HG03175 (cell line): Measurements from ENCODE around the gene TIGD4.

Source experiments
- ATAC-seq: cut with Tn5 transposase; IDR thresholded peaks from one replicate; pipeline ENCODE4 v1.9.1; 2021; ENCODE audit warnings: mild to moderate bottlenecking, moderate library complexity; ENCODE audit not compliant: unreplicated experiment

Gene TIGD4

DNA sequence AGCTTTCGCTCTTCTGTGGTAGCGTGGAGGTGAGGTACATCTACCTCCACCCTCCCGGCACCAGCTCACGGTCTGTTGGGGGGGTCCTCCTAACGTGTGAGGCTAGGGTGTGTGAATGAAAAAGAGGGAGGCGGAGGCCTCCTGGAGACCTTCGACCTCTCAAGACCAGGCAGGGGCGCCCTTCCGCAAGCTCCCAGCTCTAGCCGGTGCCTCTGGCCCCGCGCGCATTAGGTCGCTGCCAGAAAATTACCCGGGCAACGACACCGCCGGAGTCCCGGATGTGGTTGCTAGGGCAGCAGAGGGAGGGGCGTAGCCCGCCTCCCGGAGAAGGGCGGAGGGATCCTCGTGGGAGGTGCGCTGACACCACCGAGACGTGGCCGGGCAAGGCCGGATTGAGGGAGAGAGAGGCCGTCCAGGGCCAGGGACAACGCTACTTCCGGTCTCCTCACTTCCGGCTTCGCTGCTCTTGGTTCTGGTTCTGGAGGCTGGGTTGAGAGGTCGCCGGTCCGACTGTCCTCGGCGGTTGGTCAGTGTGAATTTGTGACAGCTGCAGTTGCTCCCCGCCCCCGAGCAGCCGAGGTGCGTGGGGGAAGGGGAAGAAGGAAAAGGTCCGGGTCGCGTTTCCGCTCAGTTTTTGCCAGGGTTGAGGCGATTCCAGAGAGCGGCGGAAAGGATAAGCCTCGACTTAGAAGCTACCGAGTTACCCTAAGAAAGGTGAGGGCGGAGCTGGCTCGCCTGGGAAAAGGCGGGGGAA is at the start of gene TIGD4, which contains the start of gene ARFIP1:
TSS of gene TIGD4 (minus strand) at position 218 of the 754 bp plus-strand sequence. CDS start 8,726 bp downstream, outside the sequence.
TSS of gene ARFIP1 (plus strand) at position 442 of the 754 bp plus-strand sequence. CDS start 49,680 bp downstream, outside the sequence.
- ATAC-seq, result peak; percentile 93

GRCh38 chr4:152828122-152828521 is 48.6 kb upstream of the TIGD4 start:
- no peak for ATAC-seq

- ATAC-seq, result no peak
Measured at GRCh38 chr4:152825336-152825735, 45.8 kb upstream of the TIGD4 start.

- no peak for ATAC-seq
Measured at GRCh38 chr4:152824561-152824960, 45.0 kb upstream of the TIGD4 start.

DNA sequence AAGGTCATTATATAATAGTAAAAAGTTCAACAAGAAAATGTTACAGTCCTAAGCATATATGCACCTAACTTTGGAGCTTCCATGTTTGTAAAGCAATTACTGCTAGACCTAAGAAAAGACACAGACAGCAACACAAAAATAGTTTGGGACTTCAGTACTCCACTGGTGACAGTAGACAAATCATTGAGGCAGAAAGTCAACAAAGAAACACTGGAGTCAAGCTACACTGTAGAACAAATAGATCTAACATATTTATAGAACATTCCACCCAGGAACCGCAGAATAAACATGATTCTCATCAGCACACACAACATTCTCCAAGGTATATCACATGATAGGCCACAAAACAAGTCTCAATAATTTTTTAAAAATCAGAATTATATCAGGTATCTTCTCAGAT is 42.8 kb upstream of the TIGD4 start:
- no peak for ATAC-seq

GRCh38 chr4:152820073-152820472 is 40.5 kb upstream of the TIGD4 start:
- ATAC-seq, result no peak

GRCh38 chr4:152819026-152819645 is 39.6 kb upstream of the TIGD4 start:
- no peak for ATAC-seq

DNA sequence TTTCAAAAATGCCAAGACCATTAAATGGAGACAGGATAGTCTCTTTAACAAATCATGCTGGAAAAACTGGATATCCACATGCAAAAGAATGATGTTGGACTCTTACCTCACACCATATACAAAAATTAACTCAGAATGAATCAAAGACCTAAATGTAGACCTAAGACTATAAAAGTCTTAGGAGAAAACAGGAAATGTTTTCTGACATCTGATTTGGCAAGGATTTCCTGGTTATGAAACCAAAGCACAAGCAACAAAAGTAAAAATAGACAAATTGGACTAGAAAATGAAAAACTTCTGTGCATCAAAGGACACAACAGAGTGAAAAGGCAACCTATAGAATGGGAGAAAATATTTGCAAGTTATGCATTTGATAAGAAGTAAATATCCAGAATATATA is 37.8 kb upstream of the TIGD4 start:
- no peak for ATAC-seq

- ATAC-seq, result no peak
Measured at GRCh38 chr4:152815078-152815477, 35.5 kb upstream of the TIGD4 start.

DNA sequence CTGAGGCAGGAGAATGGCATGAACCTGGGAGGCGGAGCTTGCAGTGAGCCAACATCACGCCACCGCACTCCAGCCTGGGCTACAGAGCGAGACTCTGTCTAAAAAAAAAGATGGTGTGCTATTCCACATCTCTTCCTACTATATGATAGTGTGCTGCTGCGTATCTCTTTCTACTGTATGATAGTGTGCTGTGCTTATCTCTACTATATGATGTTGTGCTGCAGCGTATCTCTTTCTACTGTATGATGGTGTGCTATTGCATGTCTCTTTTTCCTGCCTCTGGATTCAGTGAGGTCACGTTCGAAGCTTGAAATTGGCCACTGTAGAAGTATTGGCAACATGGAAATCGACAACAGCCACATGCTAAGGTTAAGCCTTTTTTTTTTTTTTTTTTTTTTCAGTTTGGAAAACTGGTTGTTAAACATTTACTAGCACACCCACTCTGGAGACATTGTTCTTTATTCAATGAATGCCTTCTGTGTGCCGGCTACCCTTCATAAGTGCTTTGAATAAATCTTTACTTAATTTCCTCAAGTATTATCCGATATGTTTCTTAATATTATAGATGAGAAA is 31.3 kb upstream of the TIGD4 start:
- ATAC-seq, result no peak

DNA sequence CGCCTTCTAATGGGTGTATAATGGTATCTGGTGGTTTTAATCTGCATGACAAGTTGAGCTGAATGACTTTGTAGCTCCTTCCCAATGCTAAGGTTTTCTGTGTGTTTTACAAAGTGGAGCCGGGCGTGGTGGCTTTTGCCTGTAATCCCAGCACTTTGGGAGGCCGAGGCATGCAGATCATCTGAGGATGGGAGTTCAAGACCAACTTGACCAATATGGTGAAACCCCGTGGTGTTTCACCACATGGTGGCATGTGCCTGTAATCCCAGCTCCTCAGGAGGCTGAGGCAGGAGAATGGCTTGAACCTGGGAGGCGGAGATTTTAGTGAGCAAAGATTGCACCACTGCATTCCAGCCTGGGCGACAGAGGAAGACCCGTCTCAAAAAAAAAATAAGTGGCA is 29.1 kb upstream of the TIGD4 start:
- no peak for ATAC-seq

- no peak for ATAC-seq
Measured at GRCh38 chr4:152807294-152807829, 27.8 kb upstream of the TIGD4 start.

DNA sequence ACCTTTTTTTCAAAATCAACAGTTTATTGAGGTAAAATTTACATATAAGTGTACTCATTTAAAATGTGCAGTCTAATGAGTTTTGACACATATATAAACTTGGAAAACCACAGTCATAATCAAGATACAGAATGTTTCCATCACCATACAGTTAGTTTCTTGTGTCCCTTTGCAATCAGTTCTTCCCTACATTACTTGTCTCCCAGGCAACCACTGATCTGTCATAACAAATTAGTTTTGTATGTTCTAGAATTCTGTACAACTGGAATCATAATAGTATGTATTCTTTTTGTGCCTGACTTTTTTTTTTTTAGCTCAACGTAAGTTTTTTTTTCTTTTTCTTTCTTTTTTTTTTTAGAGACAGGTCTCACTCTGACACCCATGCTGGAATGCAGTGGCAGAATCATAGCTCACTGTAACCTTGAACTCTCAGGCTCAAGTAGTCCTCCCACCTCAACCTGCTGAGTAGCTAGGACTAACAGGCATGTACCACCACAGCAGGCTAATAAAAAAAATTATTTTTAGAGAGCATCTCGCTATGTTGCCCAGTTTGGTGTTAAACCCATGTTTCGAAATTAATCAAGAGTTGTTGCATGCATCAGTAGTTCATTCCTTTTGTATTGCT is 27.1 kb upstream of the TIGD4 start:
- ATAC-seq, result no peak

DNA sequence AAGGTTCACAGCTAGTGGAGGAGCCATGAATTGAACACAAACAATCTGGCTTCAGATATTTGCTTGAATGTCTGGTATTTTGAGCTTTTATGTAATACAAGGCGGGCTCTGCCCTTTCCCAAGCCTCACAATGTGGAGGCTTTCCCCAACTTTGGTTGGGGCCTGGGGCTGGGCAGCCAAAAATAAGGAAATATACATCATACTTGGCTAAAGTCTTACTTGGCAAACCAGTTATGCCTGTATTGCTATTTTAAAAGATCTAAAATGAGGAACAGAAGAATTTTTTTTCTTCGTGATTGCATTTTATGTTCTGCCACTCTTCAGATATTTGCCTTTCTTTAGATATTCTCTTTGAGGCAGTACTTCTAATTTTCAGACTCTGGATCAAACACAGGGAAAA is 26.3 kb upstream of the TIGD4 start:
- ATAC-seq, result no peak

GRCh38 chr4:152805071-152805650 is 25.6 kb upstream of the TIGD4 start:
- ATAC-seq, result no peak

GRCh38 chr4:152803541-152803940 is 24.0 kb upstream of the TIGD4 start:
- ATAC-seq, result no peak

DNA sequence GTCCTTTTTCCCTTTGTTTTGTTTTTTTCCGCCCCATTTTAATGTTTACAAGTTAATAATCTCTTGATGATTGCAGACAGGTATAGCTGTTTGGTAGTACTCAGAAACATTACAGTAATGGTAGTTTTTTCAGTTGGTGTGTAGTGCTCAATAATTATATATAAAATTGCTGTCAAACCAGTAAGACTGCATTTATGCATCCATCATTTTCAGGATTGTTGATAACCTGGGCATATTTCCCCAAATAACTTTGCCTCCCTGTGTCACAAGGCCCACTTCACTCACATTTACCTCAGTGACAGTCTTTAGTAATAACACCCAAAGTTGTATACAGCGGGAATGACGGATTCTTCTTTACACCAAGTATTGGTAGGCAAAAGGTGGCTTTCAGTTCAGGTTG is 16.4 kb upstream of the TIGD4 start:
- no peak for ATAC-seq

- ATAC-seq, result no peak
Measured at GRCh38 chr4:152786627-152787026, 7.1 kb upstream of the TIGD4 start.

DNA sequence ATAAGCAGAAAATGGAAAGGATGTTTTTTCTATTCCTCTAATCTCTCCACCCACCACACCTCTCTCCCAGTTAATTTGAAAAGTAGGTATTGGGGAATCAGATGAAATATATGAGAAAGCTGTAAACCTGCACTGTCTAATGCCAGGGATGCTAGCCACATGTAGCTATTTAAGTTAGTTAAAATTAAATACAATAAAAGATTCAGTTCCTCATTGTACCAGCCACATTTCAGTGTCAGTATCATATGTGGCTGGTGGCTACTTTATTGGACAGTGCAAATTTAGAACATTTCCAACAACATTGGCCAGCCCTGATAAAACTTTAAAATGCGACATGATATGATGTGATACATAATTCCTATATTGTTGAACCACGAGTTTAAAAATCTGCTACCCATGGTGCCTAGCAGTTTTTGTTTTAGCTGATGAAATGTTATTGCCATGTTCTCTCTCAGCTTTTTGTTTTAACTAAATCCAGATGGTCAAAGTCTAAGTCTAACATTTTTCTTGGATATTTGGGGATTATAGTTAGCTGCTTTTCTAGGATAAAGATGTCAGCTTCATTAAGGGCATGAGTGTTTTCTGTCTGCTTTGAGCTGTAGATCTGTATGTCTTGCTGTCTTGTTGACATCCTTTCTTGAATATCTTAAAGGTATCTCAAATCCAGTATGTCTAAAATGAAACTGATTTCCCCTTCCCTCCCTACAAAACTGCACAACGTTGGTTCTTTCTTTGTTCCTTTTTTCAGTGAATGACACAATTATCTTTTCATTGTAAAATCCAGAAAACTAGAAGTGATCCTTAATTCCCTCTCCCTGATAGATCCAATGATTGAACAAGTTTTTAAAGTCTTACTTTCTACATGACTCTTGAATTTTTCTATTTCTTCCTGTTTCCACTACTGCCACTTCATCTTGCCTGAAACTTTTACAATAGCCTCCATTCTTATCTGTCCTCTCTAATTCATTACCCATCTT is 6.4 kb upstream of the TIGD4 start:
- peak; percentile 67 for ATAC-seq
